Measurements from ENCODE around the gene DACT1.

DNA sequence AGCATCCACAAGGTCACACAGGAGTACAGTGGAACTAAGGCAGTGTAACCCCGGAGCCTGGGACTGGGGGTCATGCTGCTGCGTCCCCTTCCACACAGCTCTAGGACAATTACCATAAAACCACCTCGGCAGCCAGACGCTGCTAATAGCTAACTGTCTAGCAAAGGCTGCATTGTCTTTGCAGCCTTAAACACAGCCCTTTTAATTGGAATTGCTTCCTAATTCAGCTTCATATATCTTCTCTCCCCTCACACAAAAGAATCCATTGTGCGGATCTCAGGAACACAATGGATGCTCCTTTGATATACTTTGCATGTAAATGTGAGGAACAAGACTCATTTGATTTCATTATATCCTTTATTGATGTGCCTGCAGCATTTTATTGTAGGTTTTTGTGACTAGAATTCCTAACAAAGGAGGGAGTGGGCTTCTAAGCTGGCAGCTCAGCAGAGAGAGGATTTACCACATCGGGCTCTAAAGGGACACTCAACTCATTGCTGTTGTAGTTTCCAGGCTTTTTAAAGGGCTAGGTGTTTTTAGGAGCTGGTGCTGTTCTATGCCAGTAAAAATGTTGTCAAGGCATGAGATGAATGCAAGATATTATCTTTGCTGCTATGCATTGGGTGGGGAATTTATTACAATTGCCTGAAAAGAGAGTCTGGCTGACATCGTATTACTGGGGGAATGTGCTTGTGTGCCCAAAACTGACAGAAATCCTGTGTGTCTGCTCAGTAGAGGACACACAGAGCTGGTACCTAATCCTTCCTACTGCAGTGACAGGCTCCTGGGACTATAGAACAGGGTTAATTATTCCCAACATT, 30.4 kb upstream of the DACT1 start:
- TF ChIP-seq, protein P1, sequence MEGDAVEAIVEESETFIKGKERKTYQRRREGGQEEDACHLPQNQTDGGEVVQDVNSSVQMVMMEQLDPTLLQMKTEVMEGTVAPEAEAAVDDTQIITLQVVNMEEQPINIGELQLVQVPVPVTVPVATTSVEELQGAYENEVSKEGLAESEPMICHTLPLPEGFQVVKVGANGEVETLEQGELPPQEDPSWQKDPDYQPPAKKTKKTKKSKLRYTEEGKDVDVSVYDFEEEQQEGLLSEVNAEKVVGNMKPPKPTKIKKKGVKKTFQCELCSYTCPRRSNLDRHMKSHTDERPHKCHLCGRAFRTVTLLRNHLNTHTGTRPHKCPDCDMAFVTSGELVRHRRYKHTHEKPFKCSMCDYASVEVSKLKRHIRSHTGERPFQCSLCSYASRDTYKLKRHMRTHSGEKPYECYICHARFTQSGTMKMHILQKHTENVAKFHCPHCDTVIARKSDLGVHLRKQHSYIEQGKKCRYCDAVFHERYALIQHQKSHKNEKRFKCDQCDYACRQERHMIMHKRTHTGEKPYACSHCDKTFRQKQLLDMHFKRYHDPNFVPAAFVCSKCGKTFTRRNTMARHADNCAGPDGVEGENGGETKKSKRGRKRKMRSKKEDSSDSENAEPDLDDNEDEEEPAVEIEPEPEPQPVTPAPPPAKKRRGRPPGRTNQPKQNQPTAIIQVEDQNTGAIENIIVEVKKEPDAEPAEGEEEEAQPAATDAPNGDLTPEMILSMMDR (IDR thresholded peaks at IDR 0.05) = no peak
- TF ChIP-seq POLR2A (IDR thresholded peaks at IDR 0.05) = no peak

All from tibial nerve (tissue), 3 donors.